Testis (tissue), 2 donors: ENCODE data around the gene CDYL.

Source experiments
- POLR2A ChIP-seq: fragments of 450-650 bp; IDR thresholded peaks from one replicate; pipeline ENCODE4 v1.6.1; 2017; ENCODE audit warnings: antibody characterized with exemption, mild to moderate bottlenecking, moderate library complexity
- TF ChIP-seq, protein P1 (sequence below), 3 experiments: fragments of 450-650 bp in 2 of 3; fragments of 200-600 bp in 1 of 3; sonication (generic) in 1 of 3; IDR thresholded peaks; one replicate each; pipeline ENCODE4 v1.5.1; 2016 to 2019; ENCODE audit warnings: antibody characterized with exemption in 3 of 3, mild to moderate bottlenecking in 2 of 3, moderate library complexity in 1 of 3

DNA sequence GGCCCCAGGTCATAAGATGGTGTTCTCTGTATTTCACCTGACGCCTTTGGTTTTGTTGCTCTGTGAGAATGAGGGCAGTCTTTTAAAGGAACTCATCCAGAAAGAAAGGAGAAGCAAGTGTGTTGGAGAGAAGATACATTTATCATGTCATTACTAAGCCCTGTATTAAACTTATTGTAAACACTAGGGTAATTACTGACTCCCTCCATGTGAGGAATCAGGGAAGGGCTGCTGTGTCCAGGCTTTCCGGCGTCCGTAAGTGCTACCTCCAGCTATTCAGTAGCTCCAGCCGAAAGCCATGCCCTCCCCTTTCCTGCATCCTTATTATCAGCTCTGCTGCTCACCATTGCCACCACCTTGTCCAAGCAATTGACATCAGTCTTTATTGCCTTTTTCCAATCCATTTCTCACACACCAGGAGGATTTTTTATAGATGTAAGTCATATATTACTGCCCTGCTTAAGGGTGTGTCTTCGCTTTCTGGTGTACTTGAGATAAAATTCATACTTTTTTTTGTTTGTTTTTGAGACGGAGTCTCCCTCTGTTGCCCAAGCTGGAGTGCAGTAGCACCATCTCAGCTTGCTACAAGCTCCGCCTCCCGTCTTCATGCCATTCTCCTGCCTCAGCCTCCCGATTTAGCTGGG, 133.0 kb downstream of the CDYL start:
- TF ChIP-seq, protein P1, sequence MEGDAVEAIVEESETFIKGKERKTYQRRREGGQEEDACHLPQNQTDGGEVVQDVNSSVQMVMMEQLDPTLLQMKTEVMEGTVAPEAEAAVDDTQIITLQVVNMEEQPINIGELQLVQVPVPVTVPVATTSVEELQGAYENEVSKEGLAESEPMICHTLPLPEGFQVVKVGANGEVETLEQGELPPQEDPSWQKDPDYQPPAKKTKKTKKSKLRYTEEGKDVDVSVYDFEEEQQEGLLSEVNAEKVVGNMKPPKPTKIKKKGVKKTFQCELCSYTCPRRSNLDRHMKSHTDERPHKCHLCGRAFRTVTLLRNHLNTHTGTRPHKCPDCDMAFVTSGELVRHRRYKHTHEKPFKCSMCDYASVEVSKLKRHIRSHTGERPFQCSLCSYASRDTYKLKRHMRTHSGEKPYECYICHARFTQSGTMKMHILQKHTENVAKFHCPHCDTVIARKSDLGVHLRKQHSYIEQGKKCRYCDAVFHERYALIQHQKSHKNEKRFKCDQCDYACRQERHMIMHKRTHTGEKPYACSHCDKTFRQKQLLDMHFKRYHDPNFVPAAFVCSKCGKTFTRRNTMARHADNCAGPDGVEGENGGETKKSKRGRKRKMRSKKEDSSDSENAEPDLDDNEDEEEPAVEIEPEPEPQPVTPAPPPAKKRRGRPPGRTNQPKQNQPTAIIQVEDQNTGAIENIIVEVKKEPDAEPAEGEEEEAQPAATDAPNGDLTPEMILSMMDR (IDR thresholded peaks at IDR 0.05), result no peak
- TF ChIP-seq POLR2A, result no peak
